ENCODE data around the gene SV2A.
A peak's percentile ranks its signal among the peaks of the same experiment; 100 is the strongest.

Gene SV2A

GRCh38 chr1:149927563-149928400 lies 10.1 kb upstream of the SV2A start, which contains the start of gene SF3B4 (continued):
- TF ChIP-seq ZNF324 (tag by site-specific recombination; IDR thresholded peaks at IDR 0.05) (no peak), ZNF555 (tag by site-specific recombination; conservative IDR thresholded peaks at IDR 0.05) (no peak), ZNF398 (tag by site-specific recombination; IDR thresholded peaks at IDR 0.05) (0 out of 2 replicates have a peak, but pooled peaks have one; percentile 64), ZBTB6 (tag by site-specific recombination; IDR thresholded peaks at IDR 0.05) (peak; percentile 66; the same call in 1 of the 2 replicates), SP7 (tag by site-specific recombination; IDR thresholded peaks at IDR 0.05) (peak; percentile 65), ZIC2 (tag by site-specific recombination; IDR thresholded peaks at IDR 0.05) (peak; percentile 48), ZNF837 (tag by site-specific recombination; IDR thresholded peaks at IDR 0.05) (no peak), ZNF335 (tag by site-specific recombination; conservative IDR thresholded peaks at IDR 0.05) (peak; percentile 97), YY2 (tag by site-specific recombination; IDR thresholded peaks at IDR 0.05) (peak; percentile 87), ZNF423 (tag by site-specific recombination; IDR thresholded peaks at IDR 0.05) (no peak), SCRT1 (tag by site-specific recombination; IDR thresholded peaks at IDR 0.05; ENCODE audit: borderline replicate concordance) (no peak), ZNF610 (tag by site-specific recombination; IDR thresholded peaks at IDR 0.05; ENCODE audit: borderline replicate concordance) (no peak), ZNF148 (tag by site-specific recombination; IDR thresholded peaks at IDR 0.05; ENCODE audit: borderline replicate concordance) (no peak), ZNF621 (tag by site-specific recombination; IDR thresholded peaks at IDR 0.05) (no peak), ZNF513 (tag by site-specific recombination; IDR thresholded peaks at IDR 0.05) (no peak), ZNF701 (tag by site-specific recombination; IDR thresholded peaks at IDR 0.05) (no peak), ZNF350 (tag by site-specific recombination; IDR thresholded peaks at IDR 0.05) (no peak), SP2 (tag by site-specific recombination; IDR thresholded peaks at IDR 0.05) (peak; percentile 96), PRDM6 (tag by site-specific recombination; IDR thresholded peaks at IDR 0.05) (no peak), ZNF155 (tag by site-specific recombination; IDR thresholded peaks at IDR 0.05) (no peak), ZNF561 (tag by site-specific recombination; IDR thresholded peaks at IDR 0.05; ENCODE audit: borderline replicate concordance) (0 out of 2 replicates have a peak, but pooled peaks have one; percentile 18), ZNF501 (tag by site-specific recombination; IDR thresholded peaks at IDR 0.05) (peak; percentile 64; the same call in 1 of the 2 replicates), ZNF629 (tag by site-specific recombination; IDR thresholded peaks at IDR 0.05) (peak; percentile 59)
